GM21360 (cell line): ENCODE data around the gene CMBL.

Source experiments
- ATAC-seq: cut with Tn5 transposase; IDR thresholded peaks from one replicate; pipeline ENCODE4 v1.9.1; 2021; ENCODE audit warnings: mild to moderate bottlenecking, moderate library complexity; ENCODE audit not compliant: unreplicated experiment

The CMBL gene

GRCh38 chr5:10310835-10311570 lies 3.3 kb upstream of the CMBL start:
- peak; percentile 53 for ATAC-seq

GRCh38 chr5:10310066-10310779 lies 2.5 kb upstream of the CMBL start:
- ATAC-seq, result no peak

GRCh38 chr5:10308844-10309243 lies 1.1 kb upstream of the CMBL start:
- no peak for ATAC-seq

GRCh38 chr5:10306806-10307205 lies 896 bp downstream of the CMBL start:
- no peak for ATAC-seq

- no peak for ATAC-seq
These were observed 1.6 kb downstream of the CMBL start for GRCh38 chr5:10306114-10306513.

- ATAC-seq, result no peak
These were observed 2.8 kb downstream of the CMBL start for GRCh38 chr5:10304932-10305331.

GRCh38 chr5:10303699-10304170 lies 4.0 kb downstream of the CMBL start:
- ATAC-seq, result no peak

- no peak for ATAC-seq
These were observed 4.5 kb downstream of the CMBL start for GRCh38 chr5:10303201-10303600.

GRCh38 chr5:10301842-10302610 lies 5.7 kb downstream of the CMBL start:
- no peak for ATAC-seq

GRCh38 chr5:10301266-10301665 lies 6.4 kb downstream of the CMBL start:
- no peak for ATAC-seq

GRCh38 chr5:10300246-10300645 lies 7.5 kb downstream of the CMBL start:
- ATAC-seq, result no peak

- no peak for ATAC-seq
These were observed 10.0 kb downstream of the CMBL start for GRCh38 chr5:10297646-10298204.

GRCh38 chr5:10295619-10296326 lies 11.9 kb downstream of the CMBL start:
- ATAC-seq, result no peak

GRCh38 chr5:10293907-10294662 lies 13.6 kb downstream of the CMBL start:
- no peak for ATAC-seq

- ATAC-seq, result no peak
These were observed 15.9 kb downstream of the CMBL start for GRCh38 chr5:10291692-10292339.

GRCh38 chr5:10290438-10290837 lies 17.3 kb downstream of the CMBL start:
- ATAC-seq, result no peak

- ATAC-seq, result no peak
These were observed 17.7 kb downstream of the CMBL start for GRCh38 chr5:10289991-10290390.

GRCh38 chr5:10289353-10289752 lies 18.3 kb downstream of the CMBL start:
- no peak for ATAC-seq

- ATAC-seq, result no peak
These were observed 19.0 kb downstream of the CMBL start for GRCh38 chr5:10288592-10289219.
